Right lobe of liver (tissue), 4 donors: ENCODE measurements around the gene FUNDC1.

Source experiments
- CTCF ChIP-seq, 4 donors: fragments of 200-600 bp in 3 of 4; fragments of 450-650 bp in 1 of 4; IDR thresholded peaks; one replicate each; pipeline versions ENCODE4 v1.5.1 to v1.8.0; 2016 to 2022; ENCODE audit warnings: antibody characterized with exemption in 4 of 4, mild to moderate bottlenecking in 2 of 4
- POLR2A ChIP-seq: fragments of 450-650 bp; IDR thresholded peaks from one replicate; pipeline ENCODE4 v1.6.1; 2017; ENCODE audit warnings: antibody characterized with exemption, mild to moderate bottlenecking
- donor health status: DM: no; HTN: no; CAD: no.
- donor health status: DM: no; HTN: no; CAD: no.
- donor health status: DM: no; HTN: yes; CAD: no.

GRCh38 chrX:44484607-44485146, 58.0 kb downstream of the FUNDC1 start:
- TF ChIP-seq CTCF (IDR thresholded peaks at IDR 0.05) (no peak), POLR2A (no peak)
